Measurements from ENCODE around the gene CALM3. TPM values are rescaled to one million over a fixed set of nuclear protein-coding genes. Genes with fewer than 3 reads are reported as not detected.

Gene CALM3
- total RNA-seq, 1 experiment from 2014 or later, result 484 TPM

GRCh38 chr19:46586294-46586693 is 14.8 kb upstream of the CALM3 start:
- ChIA-PET CTCF (no interaction called here), POLR2A (no interaction called here)
- peaks cover 7% of the 10 kb centered on the region for H3K4me1 Mint-ChIP-seq (ENCODE audit: low read depth, unreplicated experiment)
- intact Hi-C loops (cut with micrococcal nuclease; ENCODE audit: unreplicated experiment), result no loop called here
- Histone ChIP-seq H3K27me3 (replicated peaks; ENCODE audit: control insufficient read depth, insufficient read depth, low read length) (no peaks in the 10 kb centered on the region), H3K36me3 (ENCODE audit: control insufficient read depth, insufficient read depth, low read length) (no peaks in the 10 kb centered on the region), H3K4me3 (ENCODE audit: low read depth, low read length) (no peak overlapping the region), H3K4me1 (peaks cover 7% of the 10 kb centered on the region; the same call in 1 of the 2 replicates), H3K9me3 (no peaks in the 10 kb centered on the region)
- DNase-seq, result no peak
- no peaks in the 10 kb centered on the region for H3K27me3 Mint-ChIP-seq (ENCODE audit: insufficient read depth, unreplicated experiment)
- H3K4me3 Mint-ChIP-seq (ENCODE audit: unreplicated experiment), result no peak overlapping the region
- BruUV-seq (replicated peaks), result no TSS peak
- H3K36me3 Mint-ChIP-seq (ENCODE audit: insufficient read depth, unreplicated experiment), result no peaks in the 10 kb centered on the region
- TF ChIP-seq CTCF (IDR thresholded peaks at IDR 0.05; ENCODE audit: insufficient read depth in 1 of 2, low read depth in 1 of 2, low read length in 1 of 2, severe bottlenecking in 1 of 2, unreplicated experiment in 1 of 2), result no peak
- H3K9me3 Mint-ChIP-seq (ENCODE audit: unreplicated experiment), result no peaks in the 10 kb centered on the region
- H3K27ac Mint-ChIP-seq (ENCODE audit: unreplicated experiment), result no peak overlapping the region

- DNase-seq, result no peak
- H3K36me3 ChIP-seq (ENCODE audit: control insufficient read depth, insufficient read depth, low read length), result no peaks in the 10 kb centered on the region
- ChIA-PET POLR2A (no interaction called here), CTCF (no interaction called here)
- no peak for TF ChIP-seq CTCF (IDR thresholded peaks at IDR 0.05; ENCODE audit: insufficient read depth in 1 of 2, low read depth in 1 of 2, low read length in 1 of 2, severe bottlenecking in 1 of 2, unreplicated experiment in 1 of 2)
- peaks cover 7% of the 10 kb centered on the region for H3K4me1 Mint-ChIP-seq (ENCODE audit: low read depth, unreplicated experiment)
- no peak overlapping the region for H3K4me3 Mint-ChIP-seq (ENCODE audit: unreplicated experiment)
- no TSS peak for BruUV-seq (replicated peaks)
- no peaks in the 10 kb centered on the region for H3K27me3 Mint-ChIP-seq (ENCODE audit: insufficient read depth, unreplicated experiment)
- H3K9me3 ChIP-seq, result no peaks in the 10 kb centered on the region
- no peaks in the 10 kb centered on the region for H3K9me3 Mint-ChIP-seq (ENCODE audit: unreplicated experiment)
- no peak overlapping the region for H3K27ac Mint-ChIP-seq (ENCODE audit: unreplicated experiment)
- no peaks in the 10 kb centered on the region for H3K36me3 Mint-ChIP-seq (ENCODE audit: insufficient read depth, unreplicated experiment)
- H3K27me3 ChIP-seq (replicated peaks; ENCODE audit: control insufficient read depth, insufficient read depth, low read length), result no peaks in the 10 kb centered on the region
- intact Hi-C loops (cut with micrococcal nuclease; ENCODE audit: unreplicated experiment), result no loop called here
- no peak overlapping the region for H3K4me3 ChIP-seq (ENCODE audit: low read depth, low read length)
- peaks cover 7% of the 10 kb centered on the region; the same call in 1 of the 2 replicates for H3K4me1 ChIP-seq
These were observed 13.3 kb upstream of the CALM3 start for GRCh38 chr19:46587861-46588260.

GRCh38 chr19:46591254-46591653 is 9.9 kb upstream of the CALM3 start:
- Mint-ChIP-seq H3K4me3 (ENCODE audit: unreplicated experiment) (no peak overlapping the region), H3K36me3 (ENCODE audit: insufficient read depth, unreplicated experiment) (no peaks in the 10 kb centered on the region)

More at GRCh38 chr19:46591254-46591653, 9.9 kb upstream of the CALM3 start:
- peaks cover 7% of the 10 kb centered on the region; the same call in 1 of the 2 replicates for H3K4me1 ChIP-seq
- Mint-ChIP-seq H3K4me1 (ENCODE audit: low read depth, unreplicated experiment) (peaks cover 7% of the 10 kb centered on the region), H3K27me3 (ENCODE audit: insufficient read depth, unreplicated experiment) (no peaks in the 10 kb centered on the region), H3K27ac (ENCODE audit: unreplicated experiment) (no peak overlapping the region), H3K9me3 (ENCODE audit: unreplicated experiment) (no peaks in the 10 kb centered on the region)
- ChIA-PET CTCF (no interaction called here), POLR2A (no interaction called here)
- intact Hi-C loops (cut with micrococcal nuclease; ENCODE audit: unreplicated experiment), result no loop called here
- no peak for TF ChIP-seq CTCF (IDR thresholded peaks at IDR 0.05; ENCODE audit: insufficient read depth in 1 of 2, low read depth in 1 of 2, low read length in 1 of 2, severe bottlenecking in 1 of 2, unreplicated experiment in 1 of 2)
- H3K36me3 ChIP-seq (ENCODE audit: control insufficient read depth, insufficient read depth, low read length), result no peaks in the 10 kb centered on the region
- BruUV-seq (replicated peaks), result no TSS peak
- no peak for DNase-seq
- H3K4me3 ChIP-seq (ENCODE audit: low read depth, low read length), result no peak overlapping the region
- H3K27me3 ChIP-seq (replicated peaks; ENCODE audit: control insufficient read depth, insufficient read depth, low read length), result no peaks in the 10 kb centered on the region
- H3K9me3 ChIP-seq, result no peaks in the 10 kb centered on the region

All from Caco-2 (cell line).